Fibroblast of pulmonary artery (primary cell): ENCODE data around the gene FICD.
A peak's percentile ranks its signal among the peaks of the same experiment; 100 is the strongest.

Source experiments
- DNase-seq: peaks from one replicate; pipeline ENCODE4 v3.0.0-alpha.2; 2010; ENCODE audit warnings: low read depth
- H3K4me3 ChIP-seq: replicated peaks from 2 replicates; pipeline ENCODE4 v1.5.1; 2011; ENCODE audit warnings: low read depth, mild to moderate bottlenecking, control low read depth, low read length, moderate library complexity
- TF ChIP-seq, protein P1 (sequence below): IDR thresholded peaks from 2 replicates; pipeline ENCODE4 v1.5.1; 2011; ENCODE audit warnings: mild to moderate bottlenecking, control low read depth, low read length, inconsistent platforms; ENCODE audit errors: missing control alignments

Gene FICD

DNA sequence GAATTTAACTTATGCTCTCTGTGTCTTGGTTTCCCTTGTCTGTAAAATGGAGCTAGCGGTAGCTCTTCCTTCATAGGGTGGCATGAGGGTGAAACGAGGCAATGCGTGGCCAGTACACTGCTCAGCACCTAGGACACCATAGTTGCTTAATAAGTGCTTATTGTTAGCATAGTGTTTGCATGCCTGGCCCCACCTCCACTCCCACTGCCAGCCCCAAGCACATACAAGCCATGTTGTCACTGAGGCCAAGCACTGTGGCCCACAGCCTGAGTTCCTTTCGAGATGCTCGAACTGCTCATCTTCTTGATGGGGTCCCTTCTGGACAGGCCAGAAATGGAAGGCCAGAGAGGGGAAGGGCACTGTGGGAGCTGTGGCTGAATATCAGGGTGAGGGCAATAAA is 839 bp downstream of the FICD start:
- TF ChIP-seq, protein P1, sequence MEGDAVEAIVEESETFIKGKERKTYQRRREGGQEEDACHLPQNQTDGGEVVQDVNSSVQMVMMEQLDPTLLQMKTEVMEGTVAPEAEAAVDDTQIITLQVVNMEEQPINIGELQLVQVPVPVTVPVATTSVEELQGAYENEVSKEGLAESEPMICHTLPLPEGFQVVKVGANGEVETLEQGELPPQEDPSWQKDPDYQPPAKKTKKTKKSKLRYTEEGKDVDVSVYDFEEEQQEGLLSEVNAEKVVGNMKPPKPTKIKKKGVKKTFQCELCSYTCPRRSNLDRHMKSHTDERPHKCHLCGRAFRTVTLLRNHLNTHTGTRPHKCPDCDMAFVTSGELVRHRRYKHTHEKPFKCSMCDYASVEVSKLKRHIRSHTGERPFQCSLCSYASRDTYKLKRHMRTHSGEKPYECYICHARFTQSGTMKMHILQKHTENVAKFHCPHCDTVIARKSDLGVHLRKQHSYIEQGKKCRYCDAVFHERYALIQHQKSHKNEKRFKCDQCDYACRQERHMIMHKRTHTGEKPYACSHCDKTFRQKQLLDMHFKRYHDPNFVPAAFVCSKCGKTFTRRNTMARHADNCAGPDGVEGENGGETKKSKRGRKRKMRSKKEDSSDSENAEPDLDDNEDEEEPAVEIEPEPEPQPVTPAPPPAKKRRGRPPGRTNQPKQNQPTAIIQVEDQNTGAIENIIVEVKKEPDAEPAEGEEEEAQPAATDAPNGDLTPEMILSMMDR: no peak
- no peak for DNase-seq
- H3K4me3 ChIP-seq: peak overlapping the region; percentile 89

DNA sequence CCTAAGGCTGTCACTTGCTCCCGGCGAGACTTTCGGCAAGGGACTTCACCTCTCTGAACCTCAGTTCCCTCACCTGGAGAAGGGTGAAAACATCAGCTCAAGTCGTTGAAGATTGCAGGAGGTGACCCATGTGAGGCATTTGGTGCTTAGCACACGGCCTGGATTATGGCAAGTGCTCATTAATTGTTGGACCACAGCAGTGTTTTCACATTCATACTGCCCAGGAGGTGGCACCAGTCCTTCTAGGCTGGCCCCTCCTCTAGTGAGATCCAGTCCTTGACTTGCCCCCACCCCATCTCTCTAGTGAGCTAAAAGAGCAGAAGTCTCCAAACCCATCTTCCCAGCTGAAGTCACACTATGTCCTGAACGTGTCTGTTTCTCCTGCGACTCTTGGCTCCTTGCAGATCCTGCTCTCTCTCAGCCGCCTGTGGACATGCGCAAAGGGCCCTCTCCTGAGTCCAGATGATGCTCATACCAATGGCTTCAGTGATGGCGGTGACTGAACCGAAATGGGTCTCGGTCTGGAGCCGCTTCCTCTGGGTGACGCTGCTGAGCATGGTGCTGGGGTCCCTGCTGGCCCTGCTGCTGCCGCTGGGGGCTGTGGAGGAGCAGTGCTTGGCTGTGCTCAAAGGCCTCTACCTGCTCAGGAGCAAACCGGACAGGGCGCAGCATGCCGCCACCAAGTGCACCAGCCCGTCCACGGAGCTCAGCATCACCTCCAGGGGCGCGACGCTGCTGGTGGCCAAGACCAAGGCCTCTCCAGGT is 1.6 kb downstream of the FICD start:
- no peak overlapping the region for H3K4me3 ChIP-seq
- DNase-seq: peak; percentile 8
- TF ChIP-seq, protein P1: no peak

DNA sequence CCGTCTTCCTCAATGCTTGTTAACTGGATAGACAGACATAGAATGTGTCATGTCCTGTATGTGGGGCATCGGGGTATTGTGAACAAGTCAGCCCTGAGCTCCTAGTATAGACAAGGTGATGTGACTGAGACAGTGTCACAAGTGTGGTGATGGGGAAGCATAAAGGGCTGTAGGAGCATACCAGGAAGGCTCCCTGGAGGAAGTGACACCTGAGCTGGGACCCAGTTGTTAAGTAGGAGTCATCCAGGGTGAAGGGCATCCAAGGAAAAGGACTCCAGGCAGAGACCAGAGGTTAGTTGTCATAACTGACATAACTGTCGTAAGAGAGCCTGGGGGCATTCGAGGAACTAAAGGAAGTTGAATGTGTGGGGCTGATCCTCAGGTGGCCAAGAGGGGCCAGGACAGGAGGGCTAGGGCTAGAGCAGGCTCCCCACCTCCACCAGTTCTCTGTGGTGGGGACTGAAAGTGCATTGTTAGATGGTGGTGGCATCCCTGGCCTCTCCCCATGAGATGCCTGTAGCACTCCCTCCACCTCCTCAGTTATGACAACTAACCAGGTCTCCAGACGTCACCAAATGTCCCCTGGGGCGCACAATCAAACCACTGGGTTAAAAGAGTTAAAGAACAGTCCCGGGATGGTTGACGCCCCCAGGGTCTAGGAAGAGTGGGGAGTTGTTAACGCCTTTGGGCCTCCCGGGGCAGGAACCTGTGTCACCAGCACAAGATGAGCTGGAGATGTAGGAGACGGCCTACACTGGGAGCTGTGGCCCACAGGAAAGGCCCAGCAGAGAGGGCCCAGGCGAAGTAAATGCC is 2.4 kb downstream of the FICD start:
- H3K4me3 ChIP-seq: no peak overlapping the region
- DNase-seq: no peak
- TF ChIP-seq, protein P1: no peak

DNA sequence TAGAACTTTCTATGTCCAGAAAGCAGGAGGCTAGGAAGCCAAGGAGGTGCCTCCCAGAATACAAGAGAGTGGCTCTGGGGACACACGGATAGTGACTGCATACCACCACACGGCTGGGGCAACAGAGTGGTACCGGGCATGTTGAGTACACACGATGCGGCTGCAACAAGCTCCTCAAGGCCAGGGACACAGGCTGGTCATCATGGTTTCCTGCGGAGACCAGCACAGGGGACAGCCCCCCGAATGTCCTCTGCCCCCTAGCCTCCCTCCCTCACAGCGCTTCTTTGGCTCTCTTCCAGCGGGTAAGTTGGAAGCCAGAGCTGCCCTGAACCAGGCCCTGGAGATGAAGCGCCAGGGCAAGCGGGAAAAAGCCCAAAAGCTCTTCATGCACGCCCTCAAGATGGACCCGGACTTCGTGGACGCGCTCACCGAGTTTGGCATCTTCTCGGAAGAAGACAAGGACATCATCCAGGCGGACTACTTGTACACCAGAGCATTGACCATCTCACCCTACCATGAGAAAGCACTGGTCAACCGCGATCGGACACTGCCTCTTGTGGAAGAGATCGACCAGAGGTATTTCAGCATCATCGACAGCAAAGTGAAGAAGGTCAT is 3.1 kb downstream of the FICD start:
- no peak overlapping the region for H3K4me3 ChIP-seq
- TF ChIP-seq, protein P1: no peak
- DNase-seq: no peak

DNA sequence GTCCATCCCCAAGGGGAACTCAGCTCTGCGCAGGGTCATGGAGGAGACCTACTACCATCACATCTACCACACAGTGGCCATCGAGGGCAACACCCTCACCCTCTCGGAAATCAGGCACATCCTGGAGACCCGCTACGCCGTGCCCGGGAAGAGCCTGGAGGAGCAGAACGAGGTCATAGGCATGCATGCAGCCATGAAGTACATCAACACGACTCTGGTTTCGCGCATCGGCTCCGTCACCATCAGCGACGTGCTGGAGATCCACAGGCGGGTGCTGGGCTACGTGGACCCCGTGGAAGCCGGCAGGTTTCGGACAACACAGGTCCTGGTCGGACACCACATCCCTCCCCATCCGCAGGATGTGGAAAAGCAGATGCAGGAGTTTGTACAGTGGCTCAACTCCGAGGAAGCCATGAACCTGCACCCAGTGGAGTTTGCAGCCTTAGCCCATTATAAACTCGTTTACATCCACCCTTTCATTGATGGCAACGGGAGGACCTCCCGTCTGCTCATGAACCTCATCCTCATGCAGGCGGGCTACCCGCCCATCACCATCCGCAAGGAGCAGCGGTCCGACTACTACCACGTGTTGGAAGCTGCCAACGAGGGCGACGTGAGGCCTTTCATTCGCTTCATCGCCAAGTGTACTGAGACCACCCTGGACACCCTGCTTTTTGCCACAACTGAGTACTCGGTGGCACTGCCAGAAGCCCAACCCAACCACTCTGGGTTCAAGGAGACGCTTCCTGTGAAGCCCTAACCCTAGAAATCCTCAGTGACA is 3.8 kb downstream of the FICD start:
- H3K4me3 ChIP-seq: no peak overlapping the region
- no peak for DNase-seq
- TF ChIP-seq, protein P1: no peak

DNA sequence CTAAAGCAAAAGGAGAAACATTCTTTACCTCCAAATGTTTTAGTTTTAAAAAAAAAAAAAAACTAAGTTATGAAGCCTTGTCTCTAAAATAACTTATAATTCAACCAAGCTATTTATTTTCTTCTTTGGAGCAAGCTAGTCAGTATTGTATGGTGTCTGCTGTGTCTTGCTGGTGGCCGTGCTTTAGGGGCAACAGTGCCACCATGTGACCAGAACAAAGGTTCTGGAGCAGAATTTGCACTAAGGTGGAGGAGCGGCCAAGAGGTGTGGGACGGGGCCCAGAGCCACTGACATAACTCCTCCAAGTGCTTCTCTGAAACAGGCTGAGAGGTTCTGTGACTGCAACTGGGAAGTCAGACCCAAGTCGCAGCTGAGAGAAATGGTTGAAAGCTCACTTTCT is 4.5 kb downstream of the FICD start:
- no peak overlapping the region for H3K4me3 ChIP-seq
- TF ChIP-seq, protein P1: no peak
- no peak for DNase-seq
